ENCODE measurements around the gene AKAP8L.
"Not testable (repeated sequence)": the region's sequence is repeated elsewhere in the genome, so short reads cannot be mapped to it uniquely, and the experiment has no call there.

DNA sequence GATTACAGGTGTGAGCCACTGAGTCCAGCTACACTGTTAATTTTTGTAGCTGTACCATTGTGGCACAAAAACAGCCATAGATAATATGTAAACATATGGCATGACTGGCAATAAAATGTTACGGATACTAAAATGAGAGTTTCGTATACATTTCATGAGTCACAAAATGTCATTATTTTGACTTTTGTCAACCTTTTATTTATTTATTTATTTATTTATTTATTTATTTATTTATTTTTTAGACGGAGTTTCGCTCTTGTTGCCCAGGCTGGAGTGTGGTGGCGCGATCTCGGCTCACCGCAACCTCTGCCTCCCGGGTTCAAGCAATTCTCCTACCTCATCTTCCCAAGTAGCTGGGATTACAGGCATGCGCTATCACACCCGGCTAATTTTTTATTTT is 77.5 kb downstream of the AKAP8L start:
- not testable (repeated sequence) for TF ChIP-seq CTCF, POLR2A (IDR thresholded peaks at IDR 0.05)

Measured in Peyer's patch (tissue), 4 donors.